ENCODE measurements around the gene PLEKHB2.

The PLEKHB2 gene

GRCh38 chr2:131127076-131127475 is 21.9 kb downstream of the PLEKHB2 start:
- no peak overlapping the region for H3K27ac ChIP-seq (ENCODE audit: low read length)
- no peak overlapping the region for H3K9ac ChIP-seq (ENCODE audit: low read depth, low read length)
- H3K9me3 ChIP-seq (ENCODE audit: insufficient read depth, low read length, severe bottlenecking) = no peaks in the 10 kb centered on the region
- no peak overlapping the region for H2AFZ ChIP-seq (ENCODE audit: low read depth, low read length)
- peaks cover 79% of the 10 kb centered on the region for H3K36me3 ChIP-seq (ENCODE audit: insufficient read depth, low read length)
- peaks cover 19% of the 10 kb centered on the region for H4K20me1 ChIP-seq (ENCODE audit: insufficient read depth, low read length)
- H3K79me2 ChIP-seq (ENCODE audit: insufficient read depth, low read length) = peaks cover 24% of the 10 kb centered on the region
- ATAC-seq (ENCODE audit: insufficient read depth, low read depth) (no peak), DNase-seq (no peak)
- no peaks in the 10 kb centered on the region for H3K27me3 ChIP-seq (ENCODE audit: insufficient read depth, low read length, poor library complexity)
- H3K4me1 ChIP-seq (ENCODE audit: insufficient read depth, low read length) = no peaks in the 10 kb centered on the region
- TF ChIP-seq CTCF (IDR thresholded peaks at IDR 0.05; ENCODE audit: borderline replicate concordance, extremely low read depth, low read length, poor library complexity, severe bottlenecking) = no peak
- TF ChIP-seq EZH2 (IDR thresholded peaks at IDR 0.05; ENCODE audit: borderline replicate concordance, low read depth, low read length, severe bottlenecking) = no peak
- no peak overlapping the region for H3K4me2 ChIP-seq (ENCODE audit: insufficient read depth, low read length)
- no peak overlapping the region for H3K4me3 ChIP-seq (ENCODE audit: low read depth in 1 of 2, low read length in 2 of 2)

- Histone ChIP-seq H3K4me1 (ENCODE audit: insufficient read depth, low read length) (no peaks in the 10 kb centered on the region), H4K20me1 (ENCODE audit: insufficient read depth, low read length) (peaks cover 12% of the 10 kb centered on the region), H2AFZ (ENCODE audit: low read depth, low read length) (no peak overlapping the region), H3K9ac (ENCODE audit: low read depth, low read length) (no peak overlapping the region), H3K27ac (ENCODE audit: low read length) (no peak overlapping the region), H3K9me3 (ENCODE audit: insufficient read depth, low read length, severe bottlenecking) (no peaks in the 10 kb centered on the region), H3K4me3 (ENCODE audit: low read depth in 1 of 2, low read length in 2 of 2) (no peak overlapping the region), H3K27me3 (ENCODE audit: insufficient read depth, low read length, poor library complexity) (no peaks in the 10 kb centered on the region), H3K36me3 (ENCODE audit: insufficient read depth, low read length) (peaks cover 79% of the 10 kb centered on the region), H3K4me2 (ENCODE audit: insufficient read depth, low read length) (no peak overlapping the region), H3K79me2 (ENCODE audit: insufficient read depth, low read length) (peaks cover 16% of the 10 kb centered on the region)
- TF ChIP-seq CTCF (IDR thresholded peaks at IDR 0.05; ENCODE audit: borderline replicate concordance, extremely low read depth, low read length, poor library complexity, severe bottlenecking) (no peak), EZH2 (IDR thresholded peaks at IDR 0.05; ENCODE audit: borderline replicate concordance, low read depth, low read length, severe bottlenecking) (no peak)
- DNase-seq (no peak), ATAC-seq (ENCODE audit: insufficient read depth, low read depth) (no peak)
Measured at GRCh38 chr2:131127981-131128380, 22.8 kb downstream of the PLEKHB2 start.

GRCh38 chr2:131130298-131130596 is 25.1 kb downstream of the PLEKHB2 start:
- Histone ChIP-seq H3K9ac (ENCODE audit: low read depth, low read length) (no peak overlapping the region), H3K79me2 (ENCODE audit: insufficient read depth, low read length) (0 out of 2 replicates have a peak, but pooled peaks cover 2% of the 10 kb centered on the region), H3K4me2 (ENCODE audit: insufficient read depth, low read length) (no peak overlapping the region), H3K4me3 (ENCODE audit: low read depth in 1 of 2, low read length in 2 of 2) (no peak overlapping the region), H3K27ac (ENCODE audit: low read length) (no peak overlapping the region), H3K9me3 (ENCODE audit: insufficient read depth, low read length, severe bottlenecking) (no peaks in the 10 kb centered on the region), H3K4me1 (ENCODE audit: insufficient read depth, low read length) (no peaks in the 10 kb centered on the region), H3K36me3 (ENCODE audit: insufficient read depth, low read length) (peaks cover 83% of the 10 kb centered on the region), H2AFZ (ENCODE audit: low read depth, low read length) (no peak overlapping the region), H3K27me3 (ENCODE audit: insufficient read depth, low read length, poor library complexity) (no peaks in the 10 kb centered on the region), H4K20me1 (ENCODE audit: insufficient read depth, low read length) (no peaks in the 10 kb centered on the region; the same call in 1 of the 2 replicates)
- DNase-seq = no peak
- no peak for TF ChIP-seq EZH2 (IDR thresholded peaks at IDR 0.05; ENCODE audit: borderline replicate concordance, low read depth, low read length, severe bottlenecking)
- no peak for TF ChIP-seq CTCF (IDR thresholded peaks at IDR 0.05; ENCODE audit: borderline replicate concordance, extremely low read depth, low read length, poor library complexity, severe bottlenecking)
- ATAC-seq (ENCODE audit: insufficient read depth, low read depth) = no peak

GRCh38 chr2:131132729-131133128 is 27.6 kb downstream of the PLEKHB2 start:
- H3K4me1 ChIP-seq (ENCODE audit: insufficient read depth, low read length) = no peaks in the 10 kb centered on the region
- H3K27ac ChIP-seq (ENCODE audit: low read length) = no peak overlapping the region
- no peak for DNase-seq
- H3K36me3 ChIP-seq (ENCODE audit: insufficient read depth, low read length) = peaks cover 66% of the 10 kb centered on the region
- H2AFZ ChIP-seq (ENCODE audit: low read depth, low read length) = no peak overlapping the region
- no peak overlapping the region for H3K4me3 ChIP-seq (ENCODE audit: low read depth in 1 of 2, low read length in 2 of 2)
- no peaks in the 10 kb centered on the region for H3K9me3 ChIP-seq (ENCODE audit: insufficient read depth, low read length, severe bottlenecking)
- no peak overlapping the region for H3K9ac ChIP-seq (ENCODE audit: low read depth, low read length)
- no peak overlapping the region for H3K4me2 ChIP-seq (ENCODE audit: insufficient read depth, low read length)
- H4K20me1 ChIP-seq (ENCODE audit: insufficient read depth, low read length) = no peaks in the 10 kb centered on the region
- no peaks in the 10 kb centered on the region for H3K27me3 ChIP-seq (ENCODE audit: insufficient read depth, low read length, poor library complexity)
- no peak for TF ChIP-seq EZH2 (IDR thresholded peaks at IDR 0.05; ENCODE audit: borderline replicate concordance, low read depth, low read length, severe bottlenecking)
- TF ChIP-seq CTCF (IDR thresholded peaks at IDR 0.05; ENCODE audit: borderline replicate concordance, extremely low read depth, low read length, poor library complexity, severe bottlenecking) = no peak
- peak; percentile 49; the same call in 1 of the 3 replicates for ATAC-seq (ENCODE audit: insufficient read depth, low read depth)
- peaks cover 11% of the 10 kb centered on the region for H3K79me2 ChIP-seq (ENCODE audit: insufficient read depth, low read length)
